GM12874 (cell line): ENCODE results near the gene IL17REL.

Experiments
- TF ChIP-seq, protein P1 (sequence below): IDR thresholded peaks from 2 replicates; pipeline ENCODE4 v1.5.1; 2011; ENCODE audit warnings: low read depth, mild to moderate bottlenecking, control low read depth, low read length, moderate library complexity; ENCODE audit not compliant: insufficient read depth

Gene IL17REL

DNA sequence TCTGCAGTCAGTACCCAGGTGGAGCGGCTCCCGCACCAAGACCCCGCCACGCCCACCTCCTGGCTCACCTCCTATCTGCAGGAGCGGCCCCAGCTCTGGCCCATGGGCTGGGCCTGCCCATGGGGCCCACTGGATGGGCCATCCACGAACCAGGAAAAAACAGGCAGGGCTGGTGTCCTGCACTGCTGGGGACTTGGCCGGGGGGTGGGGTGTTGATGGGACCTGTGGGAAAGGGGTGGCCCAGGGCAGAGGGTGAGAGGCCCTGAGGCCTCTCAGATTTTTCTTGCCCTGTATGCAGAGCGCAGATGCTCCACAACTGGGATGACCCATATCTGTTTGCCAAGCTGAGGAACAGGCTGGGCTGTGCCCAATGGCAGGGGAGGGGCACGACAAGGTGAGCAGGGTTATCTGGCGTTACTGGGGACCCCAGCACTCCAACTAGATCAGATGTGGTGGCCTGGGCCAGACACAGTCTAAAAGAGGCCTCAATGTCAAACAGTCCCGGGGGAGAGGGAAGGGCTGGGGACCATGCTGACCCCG, 54.7 kb downstream of the IL17REL start:
- TF ChIP-seq, protein P1, sequence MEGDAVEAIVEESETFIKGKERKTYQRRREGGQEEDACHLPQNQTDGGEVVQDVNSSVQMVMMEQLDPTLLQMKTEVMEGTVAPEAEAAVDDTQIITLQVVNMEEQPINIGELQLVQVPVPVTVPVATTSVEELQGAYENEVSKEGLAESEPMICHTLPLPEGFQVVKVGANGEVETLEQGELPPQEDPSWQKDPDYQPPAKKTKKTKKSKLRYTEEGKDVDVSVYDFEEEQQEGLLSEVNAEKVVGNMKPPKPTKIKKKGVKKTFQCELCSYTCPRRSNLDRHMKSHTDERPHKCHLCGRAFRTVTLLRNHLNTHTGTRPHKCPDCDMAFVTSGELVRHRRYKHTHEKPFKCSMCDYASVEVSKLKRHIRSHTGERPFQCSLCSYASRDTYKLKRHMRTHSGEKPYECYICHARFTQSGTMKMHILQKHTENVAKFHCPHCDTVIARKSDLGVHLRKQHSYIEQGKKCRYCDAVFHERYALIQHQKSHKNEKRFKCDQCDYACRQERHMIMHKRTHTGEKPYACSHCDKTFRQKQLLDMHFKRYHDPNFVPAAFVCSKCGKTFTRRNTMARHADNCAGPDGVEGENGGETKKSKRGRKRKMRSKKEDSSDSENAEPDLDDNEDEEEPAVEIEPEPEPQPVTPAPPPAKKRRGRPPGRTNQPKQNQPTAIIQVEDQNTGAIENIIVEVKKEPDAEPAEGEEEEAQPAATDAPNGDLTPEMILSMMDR: no peak

DNA sequence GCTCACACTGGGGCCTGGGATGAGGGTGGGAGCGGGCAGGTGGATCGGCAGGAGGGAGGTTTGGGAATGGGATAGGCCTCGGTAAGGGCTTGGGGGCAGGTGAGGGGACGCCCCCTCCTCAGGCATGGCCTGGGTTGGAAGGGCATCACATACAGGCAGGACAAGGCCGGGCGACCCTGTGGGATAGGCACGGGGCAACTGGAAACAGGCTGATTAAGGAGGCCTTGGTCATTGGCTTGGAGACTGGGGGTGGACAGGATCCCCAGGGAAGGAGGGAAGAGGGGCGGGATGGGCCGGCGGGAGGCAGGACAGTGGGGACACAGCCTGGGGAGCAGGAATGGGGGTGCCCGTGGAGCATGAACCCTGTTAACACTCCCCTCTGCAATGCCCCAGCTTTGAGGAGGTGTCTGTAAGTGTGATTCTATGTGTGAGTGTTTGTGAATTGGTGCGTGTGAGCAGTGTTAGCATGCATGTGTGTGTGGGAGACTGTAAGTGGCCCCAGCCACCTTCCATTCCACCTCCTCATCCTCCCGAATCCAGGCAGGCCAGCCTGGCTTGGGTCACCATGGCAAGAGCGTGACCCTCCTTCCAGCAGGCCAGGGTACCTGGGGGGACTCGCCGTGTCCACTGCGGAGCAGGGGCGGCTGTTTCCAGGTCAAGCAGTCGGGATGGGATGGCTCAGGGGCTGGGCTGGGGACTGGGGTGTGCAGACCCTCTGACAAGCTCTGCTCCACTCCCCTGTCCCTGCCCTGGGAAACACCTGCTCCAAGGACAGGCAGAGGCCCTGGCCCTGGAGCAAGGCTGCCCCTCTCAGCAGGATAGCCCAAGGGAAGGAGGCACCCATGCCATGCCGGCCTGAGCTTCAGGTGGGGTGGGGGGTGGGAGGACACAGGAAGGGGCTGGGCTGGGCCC, 55.4 kb downstream of the IL17REL start:
- TF ChIP-seq, protein P1: no peak

DNA sequence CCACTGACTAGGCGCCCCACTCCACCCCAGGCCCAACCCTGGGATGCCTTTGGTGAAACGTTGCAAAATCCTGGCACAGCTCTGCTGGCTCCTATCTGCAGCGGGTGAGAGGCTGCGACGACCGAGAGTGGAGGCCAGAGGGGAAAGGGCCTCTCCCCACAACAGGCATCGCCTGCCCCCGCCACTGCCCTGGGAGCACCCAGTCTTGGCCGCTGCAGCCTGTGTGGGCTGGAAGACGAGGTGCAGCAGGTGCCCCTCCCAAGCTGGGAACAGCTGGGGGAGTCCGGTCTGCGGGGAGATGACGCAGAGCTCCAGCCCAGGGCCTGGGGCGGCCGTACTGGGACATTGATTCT, 56.2 kb downstream of the IL17REL start:
- TF ChIP-seq, protein P1: no peak

GRCh38 chr22:49955581-49956417, 56.8 kb downstream of the IL17REL start:
- TF ChIP-seq, protein P1: no peak

GRCh38 chr22:49954991-49955580, 57.5 kb downstream of the IL17REL start:
- TF ChIP-seq, protein P1: no peak

- TF ChIP-seq, protein P1: no peak
These were observed 58.2 kb downstream of the IL17REL start for GRCh38 chr22:49954354-49954753.
